ENCODE results near the gene PPP1R12B. TPM values are rescaled to one million over a fixed set of nuclear protein-coding genes. Genes with fewer than 3 reads are reported as not detected.

Gene PPP1R12B
- total RNA-seq, 1 donor from 2014 or later: 13.5 TPM

DNA sequence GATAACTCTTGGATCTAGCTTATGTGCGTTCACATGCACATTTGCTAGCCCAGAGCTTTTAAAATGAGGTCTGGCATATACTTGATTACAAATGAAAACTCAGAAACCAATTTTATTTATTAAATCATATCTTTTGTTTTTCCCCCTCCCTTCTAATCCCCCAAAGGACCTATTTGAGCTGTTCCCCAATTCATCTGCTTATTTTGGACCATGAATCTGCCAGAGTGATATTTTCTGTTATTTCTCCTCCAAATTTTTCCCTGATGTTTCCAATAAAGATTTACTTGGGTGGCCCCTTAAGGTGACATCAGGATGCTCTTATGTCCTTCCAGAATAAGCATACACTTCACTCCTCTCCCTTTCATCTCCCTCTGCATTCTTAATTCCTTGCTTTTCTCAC, 238.4 kb downstream of the PPP1R12B start:
- intact Hi-C loops (cut with micrococcal nuclease): no loop called here
- H3K4me3 Mint-ChIP-seq (ENCODE audit: low read depth): no peak overlapping the region
- no peaks in the 10 kb centered on the region for H3K27me3 Mint-ChIP-seq (ENCODE audit: low read depth)
- H3K27ac Mint-ChIP-seq: no peak overlapping the region
- DNase-seq (ENCODE audit: low spot score): no peak
- no peaks in the 10 kb centered on the region for H3K9me3 Mint-ChIP-seq
- peaks cover 3% of the 10 kb centered on the region for H3K4me1 Mint-ChIP-seq (ENCODE audit: low read depth)
- no peaks in the 10 kb centered on the region for H3K36me3 Mint-ChIP-seq (ENCODE audit: low read depth)

DNA sequence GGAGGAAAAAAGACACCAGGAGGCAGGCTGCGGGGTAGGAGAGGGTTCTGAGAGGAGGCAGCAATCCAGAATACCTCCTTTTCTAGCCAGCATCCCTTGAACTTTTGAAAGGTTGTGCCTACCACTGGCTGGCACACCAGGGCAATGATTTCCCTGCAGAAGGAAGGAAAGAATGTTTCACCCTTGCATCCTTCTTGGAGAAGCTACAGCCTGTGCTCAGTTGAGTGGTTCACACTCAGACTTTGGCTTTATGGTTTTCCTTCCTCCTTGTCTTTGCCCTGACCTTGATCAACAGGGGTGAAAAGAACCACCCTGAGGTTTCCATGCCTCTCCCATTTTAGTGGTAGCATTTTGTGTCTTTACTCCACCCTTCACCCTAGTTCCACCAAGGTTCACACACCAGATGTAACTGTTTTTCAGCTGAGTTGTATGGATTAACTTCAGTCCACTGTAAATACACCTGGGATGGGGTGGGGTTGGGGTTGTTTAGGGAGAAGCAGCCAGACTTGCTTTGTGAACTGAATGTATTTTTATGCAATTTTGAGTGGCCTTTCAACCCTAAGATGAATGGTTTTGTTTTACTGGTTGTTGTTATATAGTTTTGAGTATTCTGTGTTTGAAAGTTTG, 239.5 kb downstream of the PPP1R12B start:
- H3K9me3 Mint-ChIP-seq: no peaks in the 10 kb centered on the region
- DNase-seq (ENCODE audit: low spot score): no peak
- H3K4me1 Mint-ChIP-seq (ENCODE audit: low read depth): peaks cover 3% of the 10 kb centered on the region
- no peaks in the 10 kb centered on the region for H3K27me3 Mint-ChIP-seq (ENCODE audit: low read depth)
- no peaks in the 10 kb centered on the region for H3K36me3 Mint-ChIP-seq (ENCODE audit: low read depth)
- no peak overlapping the region for H3K4me3 Mint-ChIP-seq (ENCODE audit: low read depth)
- intact Hi-C loops (cut with micrococcal nuclease): no loop called here
- no peak overlapping the region for H3K27ac Mint-ChIP-seq

DNA sequence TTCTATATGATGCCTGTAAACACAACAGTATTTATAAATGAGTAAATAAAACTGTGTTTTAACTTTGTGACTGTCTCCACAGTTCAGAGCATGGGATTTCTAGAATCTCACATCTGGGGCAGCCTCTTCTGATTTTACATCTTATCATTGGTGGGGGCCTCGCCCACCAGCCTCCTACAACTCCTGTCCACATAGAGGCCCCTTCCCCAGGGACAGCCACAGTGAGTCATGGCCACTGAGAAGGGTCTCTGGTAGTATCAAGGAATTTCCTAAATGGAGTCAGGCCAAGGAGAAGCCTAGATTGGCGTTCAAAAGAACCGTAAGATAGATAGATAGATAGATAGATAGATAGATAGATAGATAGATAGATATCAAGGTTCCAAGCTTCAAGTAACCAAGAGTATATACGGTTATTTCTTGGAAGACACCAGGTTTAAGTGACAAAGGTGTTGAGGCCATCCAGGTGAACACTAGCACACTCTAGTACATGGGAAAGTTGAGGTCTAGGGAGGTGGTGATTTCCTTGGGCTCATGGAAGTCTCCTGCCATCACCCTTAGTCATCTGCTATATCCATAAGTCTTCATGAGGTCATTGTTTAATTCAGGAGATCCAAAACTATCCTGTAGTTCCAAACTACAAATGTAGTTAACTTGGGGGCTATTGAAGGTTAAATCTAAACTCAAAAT, 240.1 kb downstream of the PPP1R12B start:
- Mint-ChIP-seq H3K27ac (no peak overlapping the region), H3K27me3 (ENCODE audit: low read depth) (no peaks in the 10 kb centered on the region), H3K4me1 (ENCODE audit: low read depth) (peaks cover 3% of the 10 kb centered on the region), H3K9me3 (no peaks in the 10 kb centered on the region), H3K36me3 (ENCODE audit: low read depth) (no peaks in the 10 kb centered on the region), H3K4me3 (ENCODE audit: low read depth) (no peak overlapping the region)
- intact Hi-C loops (cut with micrococcal nuclease): no loop called here
- DNase-seq (ENCODE audit: low spot score): no peak

- no peaks in the 10 kb centered on the region for H3K9me3 Mint-ChIP-seq
- peaks cover 3% of the 10 kb centered on the region for H3K4me1 Mint-ChIP-seq (ENCODE audit: low read depth)
- no peaks in the 10 kb centered on the region for H3K36me3 Mint-ChIP-seq (ENCODE audit: low read depth)
- no peaks in the 10 kb centered on the region for H3K27me3 Mint-ChIP-seq (ENCODE audit: low read depth)
- no peak overlapping the region for H3K27ac Mint-ChIP-seq
- intact Hi-C loops (cut with micrococcal nuclease): no loop called here
- no peak overlapping the region for H3K4me3 Mint-ChIP-seq (ENCODE audit: low read depth)
- DNase-seq (ENCODE audit: low spot score): no peak
Measured at GRCh38 chr1:202589190-202589930, 240.9 kb downstream of the PPP1R12B start.

- no peak for DNase-seq (ENCODE audit: low spot score)
- Mint-ChIP-seq H3K27me3 (ENCODE audit: low read depth) (no peaks in the 10 kb centered on the region), H3K27ac (no peak overlapping the region)
Measured at GRCh38 chr1:202590126-202590525, 241.6 kb downstream of the PPP1R12B start.

GRCh38 chr1:202590975-202591411, 242.5 kb downstream of the PPP1R12B start:
- H3K9me3 Mint-ChIP-seq: no peaks in the 10 kb centered on the region
- no peaks in the 10 kb centered on the region for H3K27me3 Mint-ChIP-seq (ENCODE audit: low read depth)

More at GRCh38 chr1:202590126-202590525, 241.6 kb downstream of the PPP1R12B start:
- H3K9me3 Mint-ChIP-seq: no peaks in the 10 kb centered on the region
- H3K4me3 Mint-ChIP-seq (ENCODE audit: low read depth): no peak overlapping the region
- intact Hi-C loops (cut with micrococcal nuclease): no loop called here
- peaks cover 3% of the 10 kb centered on the region for H3K4me1 Mint-ChIP-seq (ENCODE audit: low read depth)
- no peaks in the 10 kb centered on the region for H3K36me3 Mint-ChIP-seq (ENCODE audit: low read depth)

GRCh38 chr1:202591515-202591914, 243.0 kb downstream of the PPP1R12B start:
- DNase-seq (ENCODE audit: low spot score): no peak
- H3K4me3 Mint-ChIP-seq (ENCODE audit: low read depth): no peak overlapping the region
- H3K4me1 Mint-ChIP-seq (ENCODE audit: low read depth): no peaks in the 10 kb centered on the region
- no peaks in the 10 kb centered on the region for H3K36me3 Mint-ChIP-seq (ENCODE audit: low read depth)
- intact Hi-C loops (cut with micrococcal nuclease): no loop called here
- H3K9me3 Mint-ChIP-seq: no peaks in the 10 kb centered on the region
- no peaks in the 10 kb centered on the region for H3K27me3 Mint-ChIP-seq (ENCODE audit: low read depth)
- H3K27ac Mint-ChIP-seq: no peak overlapping the region

More at GRCh38 chr1:202590975-202591411, 242.5 kb downstream of the PPP1R12B start:
- Mint-ChIP-seq H3K4me3 (ENCODE audit: low read depth) (no peak overlapping the region), H3K4me1 (ENCODE audit: low read depth) (peaks cover 2% of the 10 kb centered on the region), H3K27ac (no peak overlapping the region), H3K36me3 (ENCODE audit: low read depth) (no peaks in the 10 kb centered on the region)
- intact Hi-C loops (cut with micrococcal nuclease): no loop called here
- no peak for DNase-seq (ENCODE audit: low spot score)

DNA sequence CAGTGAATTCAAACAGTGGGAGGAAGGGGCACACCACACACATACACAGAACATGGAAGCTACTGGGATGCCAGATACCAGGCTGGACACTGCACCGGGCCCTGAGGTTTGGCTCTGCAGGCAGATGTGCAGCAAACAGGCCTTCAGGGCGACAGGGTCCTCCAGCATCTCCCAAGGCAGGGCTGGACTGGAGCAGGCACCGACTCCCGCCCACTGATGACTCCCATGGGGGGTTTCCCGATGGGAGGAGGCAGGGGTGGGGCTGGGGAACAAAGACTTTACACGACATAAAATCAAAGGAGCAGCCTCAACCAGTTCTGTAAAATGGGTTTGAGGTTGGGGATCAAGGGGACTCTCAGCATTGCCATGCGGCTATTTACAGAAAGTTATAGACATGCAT, 243.6 kb downstream of the PPP1R12B start:
- Mint-ChIP-seq H3K36me3 (ENCODE audit: low read depth) (no peaks in the 10 kb centered on the region), H3K27me3 (ENCODE audit: low read depth) (no peaks in the 10 kb centered on the region), H3K27ac (no peak overlapping the region), H3K9me3 (no peaks in the 10 kb centered on the region), H3K4me3 (ENCODE audit: low read depth) (no peak overlapping the region), H3K4me1 (ENCODE audit: low read depth) (no peaks in the 10 kb centered on the region)
- intact Hi-C loops (cut with micrococcal nuclease): no loop called here
- DNase-seq (ENCODE audit: low spot score): no peak

DNA sequence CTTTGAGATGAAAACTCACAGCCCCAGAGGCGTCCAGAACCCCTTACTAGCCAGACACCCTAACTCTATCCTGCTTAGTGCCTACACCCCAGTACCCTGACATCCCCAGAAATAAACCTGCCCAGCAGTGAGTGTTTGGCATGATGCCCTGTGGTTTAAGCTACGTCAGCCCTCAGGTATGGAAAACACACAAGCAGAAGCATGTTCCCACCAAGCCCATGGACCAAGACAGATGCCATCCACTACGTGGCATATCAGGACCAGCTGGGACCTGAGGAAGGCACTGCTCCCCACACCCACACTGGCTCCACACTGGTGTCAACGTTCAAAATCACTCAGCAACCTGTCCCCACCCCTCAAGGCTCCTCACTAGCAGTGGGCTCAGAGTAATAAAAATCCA, 245.3 kb downstream of the PPP1R12B start:
- Mint-ChIP-seq H3K36me3 (ENCODE audit: low read depth) (no peaks in the 10 kb centered on the region), H3K27me3 (ENCODE audit: low read depth) (no peaks in the 10 kb centered on the region), H3K27ac (no peak overlapping the region), H3K9me3 (no peaks in the 10 kb centered on the region), H3K4me1 (ENCODE audit: low read depth) (no peaks in the 10 kb centered on the region), H3K4me3 (ENCODE audit: low read depth) (no peak overlapping the region)
- DNase-seq (ENCODE audit: low spot score): no peak
- intact Hi-C loops (cut with micrococcal nuclease): no loop called here

GRCh38 chr1:202596638-202597037, 248.1 kb downstream of the PPP1R12B start:
- H3K9me3 Mint-ChIP-seq: no peaks in the 10 kb centered on the region
- no peak overlapping the region for H3K27ac Mint-ChIP-seq
- no peaks in the 10 kb centered on the region for H3K36me3 Mint-ChIP-seq (ENCODE audit: low read depth)
- no peak for DNase-seq (ENCODE audit: low spot score)
- no peaks in the 10 kb centered on the region for H3K27me3 Mint-ChIP-seq (ENCODE audit: low read depth)
- no peaks in the 10 kb centered on the region for H3K4me1 Mint-ChIP-seq (ENCODE audit: low read depth)
- no peak overlapping the region for H3K4me3 Mint-ChIP-seq (ENCODE audit: low read depth)
- intact Hi-C loops (cut with micrococcal nuclease): no loop called here

GRCh38 chr1:202597090-202597761, 248.7 kb downstream of the PPP1R12B start:
- H3K27ac Mint-ChIP-seq: no peak overlapping the region
- no peaks in the 10 kb centered on the region for H3K27me3 Mint-ChIP-seq (ENCODE audit: low read depth)
- no peaks in the 10 kb centered on the region for H3K36me3 Mint-ChIP-seq (ENCODE audit: low read depth)
- no peaks in the 10 kb centered on the region for H3K4me1 Mint-ChIP-seq (ENCODE audit: low read depth)
- intact Hi-C loops (cut with micrococcal nuclease): no loop called here
- H3K9me3 Mint-ChIP-seq: no peaks in the 10 kb centered on the region
- DNase-seq (ENCODE audit: low spot score): no peak
- no peak overlapping the region for H3K4me3 Mint-ChIP-seq (ENCODE audit: low read depth)

GRCh38 chr1:202599669-202600431, 251.4 kb downstream of the PPP1R12B start:
- intact Hi-C loops (cut with micrococcal nuclease): no loop called here
- Mint-ChIP-seq H3K36me3 (ENCODE audit: low read depth) (no peaks in the 10 kb centered on the region), H3K9me3 (no peaks in the 10 kb centered on the region), H3K27ac (no peak overlapping the region), H3K4me1 (ENCODE audit: low read depth) (no peaks in the 10 kb centered on the region), H3K27me3 (ENCODE audit: low read depth) (no peaks in the 10 kb centered on the region), H3K4me3 (ENCODE audit: low read depth) (no peak overlapping the region)
- no peak for DNase-seq (ENCODE audit: low spot score)

All from activated T-helper 2 cell treated with anti-CD3 and anti-CD28 coated beads, Interferon-gamma antibody, Interleukin-2, Interleukin-4, amounts not matched to agents 10 μg/mL and 5 μg/mL and 100 μg/mL, durations not matched to agents 14 hours and 24 hours and 36 hours (primary cell).